Measurements from ENCODE around the gene PPP1R14C. TPM values are rescaled to one million over a fixed set of nuclear protein-coding genes. Genes with fewer than 3 reads are reported as not detected.
A peak's percentile ranks its signal among the peaks of the same experiment; 100 is the strongest.

The PPP1R14C gene
- polyA plus RNA-seq, 3 donors, result 0.11 TPM; not detected in 2

DNA sequence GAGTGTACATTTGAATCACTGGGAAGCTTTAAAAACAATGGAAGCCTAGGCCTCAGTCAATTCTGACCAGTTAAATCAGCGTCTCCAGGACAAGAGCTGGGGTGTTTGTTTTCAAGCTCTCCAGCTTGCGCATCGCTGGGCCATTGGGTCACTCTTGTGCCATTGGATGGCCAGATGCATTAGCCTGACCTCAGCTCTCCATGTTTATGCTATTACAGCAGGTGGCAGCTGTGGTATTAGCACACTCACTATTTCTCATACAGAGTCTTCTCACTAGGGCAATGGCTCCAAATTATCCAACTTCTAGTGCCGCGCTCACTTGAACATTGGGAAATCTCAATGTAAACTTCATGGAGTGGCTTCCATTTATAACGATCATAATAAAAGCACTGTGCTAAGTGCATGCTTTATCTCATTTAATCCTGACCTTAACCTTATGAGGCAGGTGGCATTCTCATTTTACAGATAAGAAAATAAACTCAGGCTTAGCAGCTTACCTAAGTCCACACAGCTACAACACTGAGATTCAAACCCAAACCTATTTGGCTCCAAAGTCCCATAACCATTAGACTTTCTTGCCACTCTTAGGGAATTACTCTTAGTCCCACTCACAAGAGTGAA, 108.8 kb downstream of the PPP1R14C start:
- H3K9ac ChIP-seq (ENCODE audit: insufficient read depth, low read length, poor library complexity, severe bottlenecking), result no peak overlapping the region
- WGBS (ENCODE audit: insufficient coverage), result 100% methylated on average over 4 of the region's 6 CpGs
- Mint-ChIP-seq H3K27me3 (ENCODE audit: low read depth in 3 of 3) (peaks cover 12 to 26% (median 20%) of the 10 kb centered on the region in 3 donors), H3K27ac (no peak overlapping the region), H3K4me1 (peaks cover 3% of the 10 kb centered on the region), H3K9me3 (peaks cover 4 to 21% (median 12%) of the 10 kb centered on the region in 7 donors), H3K4me3 (no peak overlapping the region), H3K36me3 (no peaks in the 10 kb centered on the region)
- no peaks in the 10 kb centered on the region for H4K20me1 ChIP-seq (ENCODE audit: insufficient read depth, low read length)
- no peak overlapping the region for H3K4me3 ChIP-seq (replicated peaks in 1 of 3; ENCODE audit: low read depth in 2 of 3, low read length in 3 of 3)
- H3K27ac ChIP-seq (ENCODE audit: low read depth in 1 of 2, low read length in 2 of 2), result no peak overlapping the region
- H2AFZ ChIP-seq (ENCODE audit: insufficient read depth, low read depth, low read length, poor library complexity, severe bottlenecking), result no peak overlapping the region
- DNase-seq, result no peak
- H3K27me3 ChIP-seq (ENCODE audit: control insufficient read depth in 2 of 2, insufficient read depth in 2 of 2, low read length in 2 of 2), result no peaks in the 10 kb centered on the region
- no peaks in the 10 kb centered on the region for H3K4me1 ChIP-seq (ENCODE audit: control insufficient read depth in 1 of 2, insufficient read depth in 2 of 2, low read length in 2 of 2)
- intact Hi-C loops (cut with micrococcal nuclease), result no loop called here
- no peaks in the 10 kb centered on the region for H3K79me2 ChIP-seq (ENCODE audit: insufficient read depth, low read length)
- H3K36me3 ChIP-seq (replicated peaks in 1 of 2; ENCODE audit: control insufficient read depth in 1 of 2, insufficient read depth in 2 of 2, low read length in 2 of 2), result no peaks in the 10 kb centered on the region
- H3K4me2 ChIP-seq (replicated peaks; ENCODE audit: extremely low read depth, low read length, poor library complexity, severe bottlenecking), result no peak overlapping the region
- H3K9me3 ChIP-seq (replicated peaks in 1 of 2; ENCODE audit: control insufficient read depth in 1 of 2, insufficient read depth in 1 of 2, low read length in 2 of 2), result peaks cover 4 to 10% of the 10 kb centered on the region in 2 donors
- TF ChIP-seq, protein P1, sequence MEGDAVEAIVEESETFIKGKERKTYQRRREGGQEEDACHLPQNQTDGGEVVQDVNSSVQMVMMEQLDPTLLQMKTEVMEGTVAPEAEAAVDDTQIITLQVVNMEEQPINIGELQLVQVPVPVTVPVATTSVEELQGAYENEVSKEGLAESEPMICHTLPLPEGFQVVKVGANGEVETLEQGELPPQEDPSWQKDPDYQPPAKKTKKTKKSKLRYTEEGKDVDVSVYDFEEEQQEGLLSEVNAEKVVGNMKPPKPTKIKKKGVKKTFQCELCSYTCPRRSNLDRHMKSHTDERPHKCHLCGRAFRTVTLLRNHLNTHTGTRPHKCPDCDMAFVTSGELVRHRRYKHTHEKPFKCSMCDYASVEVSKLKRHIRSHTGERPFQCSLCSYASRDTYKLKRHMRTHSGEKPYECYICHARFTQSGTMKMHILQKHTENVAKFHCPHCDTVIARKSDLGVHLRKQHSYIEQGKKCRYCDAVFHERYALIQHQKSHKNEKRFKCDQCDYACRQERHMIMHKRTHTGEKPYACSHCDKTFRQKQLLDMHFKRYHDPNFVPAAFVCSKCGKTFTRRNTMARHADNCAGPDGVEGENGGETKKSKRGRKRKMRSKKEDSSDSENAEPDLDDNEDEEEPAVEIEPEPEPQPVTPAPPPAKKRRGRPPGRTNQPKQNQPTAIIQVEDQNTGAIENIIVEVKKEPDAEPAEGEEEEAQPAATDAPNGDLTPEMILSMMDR (IDR thresholded peaks at IDR 0.05), result no peak

DNA sequence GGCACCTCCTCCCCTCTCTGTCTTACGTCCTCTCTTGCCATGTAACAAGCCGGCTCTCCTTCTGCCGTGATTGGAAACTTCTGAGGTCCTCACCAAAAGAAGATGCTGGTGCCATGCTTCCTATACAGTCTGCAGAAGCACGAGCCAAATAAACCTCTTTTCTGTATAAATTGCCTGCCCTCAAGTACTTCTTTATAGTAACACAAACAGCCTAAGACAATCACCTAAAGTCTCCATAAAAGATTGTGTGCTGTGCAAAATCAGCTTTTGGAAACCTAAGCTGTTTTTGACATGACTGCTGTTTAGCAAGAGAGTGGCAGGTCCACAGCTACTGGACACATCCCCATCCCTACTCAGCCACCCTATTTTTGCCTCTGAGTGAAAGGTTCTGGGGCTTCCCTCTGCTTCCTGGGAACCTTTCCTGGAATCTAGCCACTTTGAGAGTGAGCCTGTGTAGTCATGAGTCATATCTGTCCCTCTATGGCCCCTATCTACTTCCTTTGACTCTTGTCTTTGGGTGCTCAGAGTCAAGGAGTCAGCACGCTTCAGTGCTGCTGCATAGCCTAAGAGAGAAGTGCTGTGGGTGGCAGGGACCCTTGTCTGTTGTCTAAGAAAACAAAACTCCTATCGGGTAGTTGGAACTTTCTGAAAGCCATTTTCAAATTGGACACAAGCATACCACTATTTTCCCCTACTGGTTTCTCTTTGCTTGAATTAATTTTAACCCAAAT, 110.0 kb downstream of the PPP1R14C start:
- H3K27me3 ChIP-seq (ENCODE audit: control insufficient read depth in 2 of 2, insufficient read depth in 2 of 2, low read length in 2 of 2), result no peaks in the 10 kb centered on the region
- no peak overlapping the region for H3K4me3 ChIP-seq (replicated peaks in 1 of 3; ENCODE audit: low read depth in 2 of 3, low read length in 3 of 3)
- H3K4me3 Mint-ChIP-seq, result peak overlapping the region in 1 of 2 donors; percentile 49
- peaks cover 5% of the 10 kb centered on the region for H3K4me1 Mint-ChIP-seq
- H3K36me3 Mint-ChIP-seq, result no peaks in the 10 kb centered on the region
- no peaks in the 10 kb centered on the region for H4K20me1 ChIP-seq (ENCODE audit: insufficient read depth, low read length)
- peaks cover 13 to 31% (median 18%) of the 10 kb centered on the region in 3 donors for H3K27me3 Mint-ChIP-seq (ENCODE audit: low read depth in 3 of 3)
- H3K9me3 Mint-ChIP-seq, result peaks cover 4 to 16% (median 6%) of the 10 kb centered on the region in 7 donors
- no peak overlapping the region for H3K27ac Mint-ChIP-seq
- no peak overlapping the region for H3K27ac ChIP-seq (ENCODE audit: low read depth in 1 of 2, low read length in 2 of 2)
- no peak overlapping the region for H3K9ac ChIP-seq (ENCODE audit: insufficient read depth, low read length, poor library complexity, severe bottlenecking)
- TF ChIP-seq, protein P1 (IDR thresholded peaks at IDR 0.05), result no peak
- H2AFZ ChIP-seq (ENCODE audit: insufficient read depth, low read depth, low read length, poor library complexity, severe bottlenecking), result no peak overlapping the region
- DNase-seq, result no peak
- no peak overlapping the region for H3K4me2 ChIP-seq (replicated peaks; ENCODE audit: extremely low read depth, low read length, poor library complexity, severe bottlenecking)
- peaks cover 4 to 6% of the 10 kb centered on the region in 2 donors for H3K9me3 ChIP-seq (replicated peaks in 1 of 2; ENCODE audit: control insufficient read depth in 1 of 2, insufficient read depth in 1 of 2, low read length in 2 of 2)
- no peaks in the 10 kb centered on the region for H3K79me2 ChIP-seq (ENCODE audit: insufficient read depth, low read length)
- no peaks in the 10 kb centered on the region for H3K4me1 ChIP-seq (ENCODE audit: control insufficient read depth in 1 of 2, insufficient read depth in 2 of 2, low read length in 2 of 2)
- no peaks in the 10 kb centered on the region for H3K36me3 ChIP-seq (replicated peaks in 1 of 2; ENCODE audit: control insufficient read depth in 1 of 2, insufficient read depth in 2 of 2, low read length in 2 of 2)
- intact Hi-C loops (cut with micrococcal nuclease), result no loop called here
- WGBS (ENCODE audit: insufficient coverage), result no CpG with 5 or more reads among the region's 6 CpGs
